HepG2 (cell line): ENCODE data around the gene RSBN1. TPM values are rescaled to one million over a fixed set of nuclear protein-coding genes. Genes with fewer than 3 reads are reported as not detected.

Experiments
- ATAC-seq: fragments of 200-7000 bp; cut with Tn5 transposase; 3 replicates; pipeline ENCODE4 v1.9.1; 2020; ENCODE audit warnings: mild to moderate bottlenecking, moderate library complexity
- BruUV-seq: library from RNA; stranded (reverse); fragments of 400-500 nt; replicated peaks from 2 replicates; lab custom pipeline; 2021; lab: Mats Ljungman, UMichigan
- CTCF ChIA-PET: fragments of 300-600 bp; formaldehyde crosslinking; extraction: SDS; loops from one replicate; lab custom pipeline; 2021; ENCODE audit warnings: low total read pairs, inconsistent platforms, low intra/inter-chr PET ratio; lab: Yijun Ruan, JAX
- POLR2A ChIA-PET: fragments of 350-600 bp; sonication (Branson Sonifier 250); formaldehyde crosslinking; loops from one replicate; lab custom pipeline; 2020; ENCODE audit warnings: antibody characterized with exemption, inconsistent platforms; lab: Yijun Ruan, JAX
- DNase-seq: peaks from one replicate; pipeline ENCODE4 v3.0.0-alpha.2; 2015; ENCODE audit warnings: low spot score
- FAIRE-seq: peaks from 3 replicates; lab custom pipeline; 2011; peaks lifted over from hg19 to GRCh38; lab: Jason Lieb, UNC
- H2AFZ ChIP-seq: one replicate; pipeline ENCODE4 v1.6.1; 2011; ENCODE audit warnings: low read length, inconsistent platforms
- H3K27ac ChIP-seq: fragments of 300-600 bp; 3 replicates; pipeline ENCODE4 v1.8.0; 2011; ENCODE audit warnings: mixed run types, mild to moderate bottlenecking, mixed read lengths, low read length, inconsistent platforms; ENCODE audit not compliant: insufficient read depth; ENCODE audit errors: extremely low read length
- H3K27me3 ChIP-seq, 2 experiments: fragments of 200-600 bp in 1 of 2; 2 replicates in 1 of 2; 3 replicates in 1 of 2; pipeline versions ENCODE4 v1.6.0 to v1.8.0; 2011; ENCODE audit warnings: low read length in 2 of 2, mild to moderate bottlenecking in 2 of 2, moderate library complexity in 2 of 2, inconsistent platforms in 1 of 2; ENCODE audit not compliant: insufficient read depth in 2 of 2, control insufficient read depth in 1 of 2
- H3K36me3 ChIP-seq, 2 experiments: fragments of 200-600 bp in 1 of 2; replicated peaks in 1 of 2; 2 replicates in 1 of 2; 3 replicates in 1 of 2; pipeline versions ENCODE4 v1.5.1 to v1.8.0; 2011; ENCODE audit warnings: low read length in 2 of 2, inconsistent platforms in 1 of 2; ENCODE audit not compliant: insufficient read depth in 2 of 2, control insufficient read depth in 1 of 2
- H3K4me1 ChIP-seq: 2 replicates; pipeline ENCODE4 v1.5.1; 2012; ENCODE audit warnings: low read length, inconsistent platforms; ENCODE audit not compliant: insufficient read depth
- H3K4me2 ChIP-seq: 2 replicates; pipeline ENCODE4 v1.6.0; 2011; ENCODE audit warnings: low read depth, low read length, inconsistent platforms
- H3K4me3 ChIP-seq, 3 experiments: fragments of 200-600 bp in 1 of 3; sonication (generic), shearing (Covaris generic) in 1 of 3; replicated peaks in 1 of 3; 2 replicates each; pipeline ENCODE4 v1.5.1; 2011 to 2016; ENCODE audit warnings: low read length in 3 of 3, inconsistent platforms in 2 of 3, low read depth in 2 of 3, mild to moderate bottlenecking in 2 of 3, control low read depth in 1 of 3, mixed read lengths in 1 of 3; ENCODE audit not compliant: insufficient read depth in 1 of 3
- H3K79me2 ChIP-seq: one replicate; pipeline ENCODE4 v1.6.1; 2011; ENCODE audit warnings: low read length, inconsistent platforms; ENCODE audit not compliant: insufficient read depth
- H3K9ac ChIP-seq: 2 replicates; pipeline ENCODE4 v1.6.0; 2011; ENCODE audit warnings: mild to moderate bottlenecking, low read depth, low read length, inconsistent platforms; ENCODE audit not compliant: insufficient read depth
- H3K9me3 ChIP-seq: 2 replicates; pipeline ENCODE4 v1.5.1; 2012; ENCODE audit warnings: mild to moderate bottlenecking, low read length
- H4K20me1 ChIP-seq: 2 replicates; pipeline ENCODE4 v1.6.0; 2011; ENCODE audit warnings: inconsistent platforms, mild to moderate bottlenecking, low read length, moderate library complexity; ENCODE audit not compliant: insufficient read depth
- NCOA2 ChIP-seq: sonication (generic); formaldehyde crosslinking; IDR thresholded peaks from 2 replicates; pipeline ENCODE4 v1.8.0; 2022; ENCODE audit warnings: inconsistent platforms
- REPIN1 ChIP-seq: sonication (generic); formaldehyde crosslinking; IDR thresholded peaks from 2 replicates; pipeline ENCODE4 v1.8.0; 2022; ENCODE audit warnings: missing genetic modification reagents, low read depth, mild to moderate bottlenecking, borderline replicate concordance
- RORA ChIP-seq: sonication (generic); formaldehyde crosslinking; IDR thresholded peaks from 2 replicates; pipeline ENCODE4 v1.5.0; 2020; ENCODE audit warnings: mild to moderate bottlenecking, missing genetic modification reagents, moderate library complexity
- SALL2 ChIP-seq: sonication (generic); formaldehyde crosslinking; IDR thresholded peaks from 2 replicates; pipeline ENCODE4 v1.8.1; 2023; ENCODE audit warnings: mild to moderate bottlenecking, missing genetic modification reagents, inconsistent platforms
- SYNCRIP ChIP-seq: fragments of 200-400 bp; formaldehyde crosslinking; IDR thresholded peaks from 2 replicates; pipeline ENCODE4 v1.6.1; 2018; ENCODE audit warnings: mild to moderate bottlenecking, low read depth, low read length; ENCODE audit not compliant: insufficient read depth
- YEATS2 ChIP-seq: sonication (generic); formaldehyde crosslinking; IDR thresholded peaks from 2 replicates; pipeline ENCODE4 v1.4.0; 2020; ENCODE audit warnings: missing genetic modification reagents, borderline replicate concordance
- WGBS: methylation state at CpG from one replicate; pipeline ENCODE4 v1.1.6; 2017; ENCODE audit warnings: low lambda C conversion rate; 5-methylcytosine and 5-hydroxymethylcytosine counted together
- in situ Hi-C: cut with HindIII; loops from 2 replicates; pipeline ENCODE4 v1.10.0; 2017; ENCODE audit warnings: low pct_unique_long_range_greater_than_20kb; ENCODE audit not compliant: extremely low pct_ligation_motif_present
- intact Hi-C: fragments of 100-400 bp; cut with micrococcal nuclease; formaldehyde crosslinking; loops from one replicate; pipeline ENCODE4 v1.10.0; 2022; ENCODE audit not compliant: unreplicated experiment
- polyA plus RNA-seq, 8 experiments: library from polyadenylated mRNA; depleted of rRNA in 3 of 8; stranded (reverse) in 7 of 8; unstranded in 1 of 8; fragments of >200 nt; fragmentation: Illumina TruSeq in 4 of 8; extraction: Trizol in 4 of 8; gene quantifications; 2 replicates each; pipeline versions ENCODE4 v1.2.1 to v1.2.3, GENCODE V29; 2011 to 2016; ENCODE audit warnings: low read depth in 4 of 8, missing spikeins in 1 of 8, mixed read lengths in 1 of 8; ENCODE audit not compliant: insufficient read depth in 1 of 8
- total RNA-seq, 5 experiments: library from RNA; depleted of rRNA; stranded (reverse); fragments of >200 nt; fragmentation: Illumina TruSeq; extraction: Trizol; gene quantifications; 2 replicates each; pipeline ENCODE4 v1.2.3, GENCODE V29; 2016; ENCODE audit warnings: low read depth in 1 of 5
- TF ChIP-seq, protein P1 (sequence below): sonication (generic); formaldehyde crosslinking; IDR thresholded peaks from 2 replicates; pipeline ENCODE4 v1.4.0; 2020; ENCODE audit warnings: missing genetic modification reagents
- TF ChIP-seq, protein P2 (sequence below): sonication (generic); formaldehyde crosslinking; IDR thresholded peaks from 2 replicates; pipeline ENCODE4 v1.8.1; 2023; ENCODE audit warnings: mild to moderate bottlenecking, inconsistent platforms, moderate library complexity, missing genetic modification reagents, borderline replicate concordance

RSBN1 gene
- total and polyA plus RNA-seq, 2 of the 13 experiments (the other 11 are each of a cell fraction or from before 2014, with no cell fraction given): 8.3 to 10.4 TPM

DNA sequence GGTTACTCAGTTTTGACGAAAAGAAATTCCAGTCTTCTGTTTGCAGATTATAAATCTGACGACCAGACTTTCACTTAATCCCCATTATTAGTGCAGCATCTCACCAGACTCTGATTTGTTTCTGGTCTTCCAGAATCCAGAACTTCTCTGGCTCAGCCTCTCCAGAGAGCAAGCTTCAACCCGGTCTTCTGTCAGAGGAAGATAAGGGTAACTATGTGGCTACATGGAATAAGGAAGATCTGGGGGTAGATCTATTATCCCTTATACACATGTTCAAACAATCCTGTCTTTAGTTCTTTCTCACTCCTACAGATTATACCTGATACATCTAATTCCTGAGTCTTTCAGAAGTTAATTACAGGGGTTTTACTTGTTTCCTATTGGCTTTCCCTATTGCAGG lies 62.9 kb downstream of the RSBN1 start:
- ATAC-seq: no peak
- WGBS: 95% methylated on average over 3 of the region's 3 CpGs
- POLR2A ChIA-PET: no interaction called here

More for the DNA sequence above, 62.9 kb downstream of the RSBN1 start:
- no peak overlapping the region for H3K4me3 ChIP-seq
- H3K36me3 ChIP-seq: peaks cover 2 to 6% of the 10 kb centered on the region in 2 experiments; a peak in 2 of 5 replicates
- H3K27ac ChIP-seq: no peak overlapping the region
- no peak overlapping the region for H2AFZ ChIP-seq
- DNase-seq (no peak), FAIRE-seq (no peak)
- no peaks in the 10 kb centered on the region for H4K20me1 ChIP-seq
- CTCF ChIA-PET: no interaction called here
- BruUV-seq: no TSS peak
- H3K9me3 ChIP-seq: no peaks in the 10 kb centered on the region
- in situ Hi-C loops (no loop called here), intact Hi-C loops (no loop called here)
- no peaks in the 10 kb centered on the region for H3K79me2 ChIP-seq
- no peaks in the 10 kb centered on the region for H3K27me3 ChIP-seq
- H3K4me1 ChIP-seq: peaks cover 10% of the 10 kb centered on the region
- H3K9ac ChIP-seq: no peak overlapping the region
- H3K4me2 ChIP-seq: no peak overlapping the region
- TF ChIP-seq SALL2 (CRISPR knock-in tag): no peak
- TF ChIP-seq, protein P1, sequence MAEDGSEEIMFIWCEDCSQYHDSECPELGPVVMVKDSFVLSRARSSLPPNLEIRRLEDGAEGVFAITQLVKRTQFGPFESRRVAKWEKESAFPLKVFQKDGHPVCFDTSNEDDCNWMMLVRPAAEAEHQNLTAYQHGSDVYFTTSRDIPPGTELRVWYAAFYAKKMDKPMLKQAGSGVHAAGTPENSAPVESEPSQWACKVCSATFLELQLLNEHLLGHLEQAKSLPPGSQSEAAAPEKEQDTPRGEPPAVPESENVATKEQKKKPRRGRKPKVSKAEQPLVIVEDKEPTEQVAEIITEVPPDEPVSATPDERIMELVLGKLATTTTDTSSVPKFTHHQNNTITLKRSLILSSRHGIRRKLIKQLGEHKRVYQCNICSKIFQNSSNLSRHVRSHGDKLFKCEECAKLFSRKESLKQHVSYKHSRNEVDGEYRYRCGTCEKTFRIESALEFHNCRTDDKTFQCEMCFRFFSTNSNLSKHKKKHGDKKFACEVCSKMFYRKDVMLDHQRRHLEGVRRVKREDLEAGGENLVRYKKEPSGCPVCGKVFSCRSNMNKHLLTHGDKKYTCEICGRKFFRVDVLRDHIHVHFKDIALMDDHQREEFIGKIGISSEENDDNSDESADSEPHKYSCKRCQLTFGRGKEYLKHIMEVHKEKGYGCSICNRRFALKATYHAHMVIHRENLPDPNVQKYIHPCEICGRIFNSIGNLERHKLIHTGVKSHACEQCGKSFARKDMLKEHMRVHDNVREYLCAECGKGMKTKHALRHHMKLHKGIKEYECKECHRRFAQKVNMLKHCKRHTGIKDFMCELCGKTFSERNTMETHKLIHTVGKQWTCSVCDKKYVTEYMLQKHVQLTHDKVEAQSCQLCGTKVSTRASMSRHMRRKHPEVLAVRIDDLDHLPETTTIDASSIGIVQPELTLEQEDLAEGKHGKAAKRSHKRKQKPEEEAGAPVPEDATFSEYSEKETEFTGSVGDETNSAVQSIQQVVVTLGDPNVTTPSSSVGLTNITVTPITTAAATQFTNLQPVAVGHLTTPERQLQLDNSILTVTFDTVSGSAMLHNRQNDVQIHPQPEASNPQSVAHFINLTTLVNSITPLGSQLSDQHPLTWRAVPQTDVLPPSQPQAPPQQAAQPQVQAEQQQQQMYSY (CRISPR knock-in tag): no peak
- no peak for TF ChIP-seq NCOA2
- no peak for TF ChIP-seq RORA (CRISPR knock-in tag)
- TF ChIP-seq, protein P2, sequence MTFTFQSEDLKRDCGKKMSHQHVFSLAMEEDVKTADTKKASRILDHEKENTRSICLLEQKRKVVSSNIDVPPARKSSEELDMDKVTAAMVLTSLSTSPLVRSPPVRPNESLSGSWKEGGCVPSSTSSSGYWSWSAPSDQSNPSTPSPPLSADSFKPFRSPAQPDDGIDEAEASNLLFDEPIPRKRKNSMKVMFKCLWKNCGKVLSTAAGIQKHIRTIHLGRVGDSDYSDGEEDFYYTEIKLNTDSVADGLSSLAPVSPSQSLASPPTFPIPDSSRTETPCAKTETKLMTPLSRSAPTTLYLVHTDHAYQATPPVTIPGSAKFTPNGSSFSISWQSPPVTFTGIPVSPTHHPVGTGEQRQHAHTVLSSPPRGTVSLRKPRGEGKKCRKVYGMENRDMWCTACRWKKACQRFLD (CRISPR knock-in tag): no peak
- TF ChIP-seq SYNCRIP: no peak
- no peak for TF ChIP-seq REPIN1 (CRISPR knock-in tag)
- TF ChIP-seq YEATS2 (CRISPR knock-in tag): no peak
- TF ChIP-seq, all 625 proteins: peak for 0
